Measurements from ENCODE around the gene PMF1.
"Not testable (repeated sequence)": the region's sequence is repeated elsewhere in the genome, so short reads cannot be mapped to it uniquely, and the experiment has no call there.

The PMF1 gene

GRCh38 chr1:156190265-156190664 lies 22.5 kb upstream of the PMF1 start:
- not testable (repeated sequence) for H3K4me3 Mint-ChIP-seq; H3K36me3 Mint-ChIP-seq; DNase-seq (ENCODE audit: low spot score in 2 of 2); H3K27ac Mint-ChIP-seq; H3K4me1 Mint-ChIP-seq; H3K27me3 Mint-ChIP-seq; H3K9me3 Mint-ChIP-seq; ATAC-seq (ENCODE audit: low read depth)

- no peak overlapping the region for H3K4me3 Mint-ChIP-seq
- ATAC-seq (ENCODE audit: low read depth) (no peak), DNase-seq (ENCODE audit: low spot score in 2 of 2) (no peak)
- peaks cover 15% of the 10 kb centered on the region for H3K4me1 Mint-ChIP-seq
- H3K27me3 Mint-ChIP-seq: no peaks in the 10 kb centered on the region
- H3K27ac Mint-ChIP-seq: no peak overlapping the region
- H3K9me3 Mint-ChIP-seq: no peaks in the 10 kb centered on the region
- peaks cover 7% of the 10 kb centered on the region for H3K36me3 Mint-ChIP-seq
These were observed 21.4 kb upstream of the PMF1 start for GRCh38 chr1:156191292-156191964.

GRCh38 chr1:156193208-156193487 lies 19.7 kb upstream of the PMF1 start:
- Mint-ChIP-seq H3K27me3 (no peaks in the 10 kb centered on the region), H3K27ac (peak overlapping the region; percentile 87), H3K36me3 (peaks cover 9% of the 10 kb centered on the region), H3K9me3 (no peaks in the 10 kb centered on the region), H3K4me3 (peak overlapping the region; percentile 88), H3K4me1 (peaks cover 21% of the 10 kb centered on the region)
- ATAC-seq (ENCODE audit: low read depth) (no peak), DNase-seq (ENCODE audit: low spot score in 2 of 2) (no peak)

GRCh38 chr1:156193488-156194299 lies 19.1 kb upstream of the PMF1 start, which contains the start of gene SLC25A44:
SLC25A44 (plus strand) TSS chr1:156194104; CDS start chr1:156199848, 5,744 bp downstream.
- Mint-ChIP-seq H3K4me1 (peaks cover 21% of the 10 kb centered on the region), H3K36me3 (peaks cover 9% of the 10 kb centered on the region), H3K27me3 (no peaks in the 10 kb centered on the region), H3K27ac (peak within 1 kb of the TSS; percentile 87), H3K9me3 (no peaks in the 10 kb centered on the region), H3K4me3 (peak within 1 kb of the TSS; percentile 88)
- ATAC-seq (ENCODE audit: low read depth) (peak; percentile 97), DNase-seq (ENCODE audit: low spot score in 2 of 2) (peak; percentile 96 to 98)

- ATAC-seq (ENCODE audit: low read depth): no peak
- Mint-ChIP-seq H3K9me3 (no peaks in the 10 kb centered on the region), H3K4me3 (peak overlapping the region; percentile 88), H3K36me3 (peaks cover 10% of the 10 kb centered on the region), H3K27me3 (no peaks in the 10 kb centered on the region), H3K27ac (peak overlapping the region; percentile 87), H3K4me1 (peaks cover 22% of the 10 kb centered on the region)
- DNase-seq (ENCODE audit: low spot score in 2 of 2): no peak
These were observed 18.5 kb upstream of the PMF1 start for GRCh38 chr1:156194300-156194652.

GRCh38 chr1:156195853-156196252 lies 17.0 kb upstream of the PMF1 start:
- H3K9me3 Mint-ChIP-seq: no peaks in the 10 kb centered on the region
- no peak for ATAC-seq (ENCODE audit: low read depth)
- H3K27ac Mint-ChIP-seq: no peak overlapping the region
- no peak for DNase-seq (ENCODE audit: low spot score in 2 of 2)
- no peaks in the 10 kb centered on the region for H3K27me3 Mint-ChIP-seq
- H3K4me3 Mint-ChIP-seq: peak overlapping the region; percentile 49
- peaks cover 33% of the 10 kb centered on the region for H3K4me1 Mint-ChIP-seq
- peaks cover 20% of the 10 kb centered on the region for H3K36me3 Mint-ChIP-seq

- H3K27me3 Mint-ChIP-seq: no peaks in the 10 kb centered on the region
- H3K36me3 Mint-ChIP-seq: peaks cover 20% of the 10 kb centered on the region
- DNase-seq (ENCODE audit: low spot score in 2 of 2) (no peak), ATAC-seq (ENCODE audit: low read depth) (no peak)
- H3K4me1 Mint-ChIP-seq: peaks cover 33% of the 10 kb centered on the region
- H3K4me3 Mint-ChIP-seq: no peak overlapping the region
- no peak overlapping the region for H3K27ac Mint-ChIP-seq
- H3K9me3 Mint-ChIP-seq: no peaks in the 10 kb centered on the region
These were observed 16.4 kb upstream of the PMF1 start for GRCh38 chr1:156196445-156196844.

- H3K36me3 Mint-ChIP-seq: peaks cover 19% of the 10 kb centered on the region
- H3K4me3 Mint-ChIP-seq: no peak overlapping the region
These were observed 13.9 kb upstream of the PMF1 start for GRCh38 chr1:156198831-156199349.

GRCh38 chr1:156200044-156200443 lies 12.8 kb upstream of the PMF1 start:
- Mint-ChIP-seq H3K36me3 (peaks cover 18% of the 10 kb centered on the region), H3K27ac (no peak overlapping the region), H3K4me3 (no peak overlapping the region), H3K4me1 (peaks cover 25% of the 10 kb centered on the region), H3K27me3 (no peaks in the 10 kb centered on the region), H3K9me3 (no peaks in the 10 kb centered on the region)
- ATAC-seq (ENCODE audit: low read depth) (no peak), DNase-seq (ENCODE audit: low spot score in 2 of 2) (no peak)

More at GRCh38 chr1:156198831-156199349, 13.9 kb upstream of the PMF1 start:
- no peaks in the 10 kb centered on the region for H3K27me3 Mint-ChIP-seq
- no peak overlapping the region for H3K27ac Mint-ChIP-seq
- DNase-seq (ENCODE audit: low spot score in 2 of 2): no peak
- no peak for ATAC-seq (ENCODE audit: low read depth)
- no peaks in the 10 kb centered on the region for H3K9me3 Mint-ChIP-seq
- peaks cover 32% of the 10 kb centered on the region for H3K4me1 Mint-ChIP-seq

GRCh38 chr1:156203331-156203730 lies 9.5 kb upstream of the PMF1 start:
- Mint-ChIP-seq H3K4me1 (peaks cover 12% of the 10 kb centered on the region), H3K27ac (no peak overlapping the region), H3K9me3 (no peaks in the 10 kb centered on the region), H3K36me3 (peaks cover 19% of the 10 kb centered on the region), H3K27me3 (no peaks in the 10 kb centered on the region), H3K4me3 (no peak overlapping the region)
- ATAC-seq (ENCODE audit: low read depth) (no peak), DNase-seq (ENCODE audit: low spot score in 2 of 2) (no peak)

- peaks cover 15% of the 10 kb centered on the region for H3K36me3 Mint-ChIP-seq
- H3K27me3 Mint-ChIP-seq: no peaks in the 10 kb centered on the region
- ATAC-seq (ENCODE audit: low read depth) (no peak), DNase-seq (ENCODE audit: low spot score in 2 of 2) (no peak)
- peaks cover 8% of the 10 kb centered on the region for H3K4me1 Mint-ChIP-seq
- no peak overlapping the region for H3K27ac Mint-ChIP-seq
- no peak overlapping the region for H3K4me3 Mint-ChIP-seq
- H3K9me3 Mint-ChIP-seq: no peaks in the 10 kb centered on the region
These were observed 8.1 kb upstream of the PMF1 start for GRCh38 chr1:156204686-156205085.

- Mint-ChIP-seq H3K27me3 (no peaks in the 10 kb centered on the region), H3K4me1 (peaks cover 6% of the 10 kb centered on the region), H3K27ac (no peak overlapping the region), H3K4me3 (no peak overlapping the region), H3K9me3 (no peaks in the 10 kb centered on the region), H3K36me3 (peaks cover 6% of the 10 kb centered on the region)
- DNase-seq (ENCODE audit: low spot score in 2 of 2) (no peak), ATAC-seq (ENCODE audit: low read depth) (no peak)
These were observed 1.6 kb upstream of the PMF1 start for GRCh38 chr1:156211243-156211642.

GRCh38 chr1:156212130-156212529 lies 677 bp upstream of the PMF1 start:
- Mint-ChIP-seq H3K36me3 (peaks cover 6% of the 10 kb centered on the region), H3K4me1 (peaks cover 6% of the 10 kb centered on the region)

GRCh38 chr1:156213644-156213966 lies 798 bp downstream of the PMF1 start:
- ATAC-seq (ENCODE audit: low read depth) (no peak), DNase-seq (ENCODE audit: low spot score in 2 of 2) (no peak)
- peaks cover 4% of the 10 kb centered on the region for H3K36me3 Mint-ChIP-seq
- H3K9me3 Mint-ChIP-seq: no peaks in the 10 kb centered on the region
- peaks cover 11% of the 10 kb centered on the region for H3K4me1 Mint-ChIP-seq
- peak overlapping the region; percentile 97 for H3K4me3 Mint-ChIP-seq
- H3K27me3 Mint-ChIP-seq: no peaks in the 10 kb centered on the region
- peak overlapping the region; percentile 98 for H3K27ac Mint-ChIP-seq

More at GRCh38 chr1:156212130-156212529, 677 bp upstream of the PMF1 start:
- DNase-seq (ENCODE audit: low spot score in 2 of 2): no peak
- Mint-ChIP-seq H3K27me3 (no peaks in the 10 kb centered on the region), H3K4me3 (peak overlapping the region; percentile 97), H3K27ac (peak overlapping the region; percentile 98), H3K9me3 (no peaks in the 10 kb centered on the region)
- no peak for ATAC-seq (ENCODE audit: low read depth)
